GM12891 (cell line): ENCODE results near the gene PLPPR5.

Source experiments
- DNase-seq: peaks from one replicate; pipeline ENCODE4 v3.0.0; 2011; ENCODE audit warnings: low spot score; ENCODE audit not compliant: insufficient read length
- FAIRE-seq: peaks from 2 replicates; lab custom pipeline; 2011; peaks lifted over from hg19 to GRCh38; lab: Jason Lieb, UNC
- PAX5 ChIP-seq: IDR thresholded peaks from 2 replicates; pipeline ENCODE4 v1.6.1; 2011; ENCODE audit warnings: low read length, moderate library complexity, mild to moderate bottlenecking; ENCODE audit not compliant: insufficient read depth, severe bottlenecking
- POLR2A ChIP-seq: IDR thresholded peaks from 2 replicates; pipeline ENCODE4 v1.6.1; 2011; ENCODE audit warnings: low read depth, low read length, control low read depth
- POLR2AphosphoS5 ChIP-seq: IDR thresholded peaks from 2 replicates; pipeline ENCODE4 v1.6.1; 2011; ENCODE audit warnings: low read depth, low read length, control low read depth
- POU2F2 ChIP-seq: IDR thresholded peaks from 2 replicates; pipeline ENCODE4 v1.6.1; 2011; ENCODE audit warnings: low read depth, mild to moderate bottlenecking, control low read depth, low read length, moderate library complexity
- SPI1 ChIP-seq: IDR thresholded peaks from 2 replicates; pipeline ENCODE4 v1.6.1; 2011; ENCODE audit warnings: low read depth, low read length, control low read depth
- TAF1 ChIP-seq: IDR thresholded peaks from 2 replicates; pipeline ENCODE4 v1.6.1; 2011; ENCODE audit warnings: low read depth, low read length, control low read depth

Gene PLPPR5

DNA sequence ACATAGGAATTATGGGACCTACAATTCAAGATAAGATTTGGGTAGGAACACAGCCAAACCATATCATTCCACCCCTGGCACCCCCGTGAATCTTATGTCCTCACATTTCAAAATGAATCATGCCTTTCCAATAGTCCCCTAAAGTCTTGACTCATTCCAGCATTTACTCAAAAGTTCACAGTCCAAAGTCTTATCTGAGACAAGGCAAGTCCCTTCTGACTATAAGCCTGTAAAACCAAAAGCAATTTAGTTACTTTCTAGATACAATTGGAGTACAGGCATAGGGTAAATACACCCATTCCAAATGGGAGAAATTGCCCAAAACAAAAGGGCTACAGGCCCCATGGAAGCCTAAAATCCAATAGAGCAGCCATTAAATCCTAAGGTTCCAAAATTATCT is 138.9 kb downstream of the PLPPR5 start:
- FAIRE-seq, result no peak
- TF ChIP-seq TAF1, result no peak
- TF ChIP-seq POLR2A, result no peak
- DNase-seq, result no peak

DNA sequence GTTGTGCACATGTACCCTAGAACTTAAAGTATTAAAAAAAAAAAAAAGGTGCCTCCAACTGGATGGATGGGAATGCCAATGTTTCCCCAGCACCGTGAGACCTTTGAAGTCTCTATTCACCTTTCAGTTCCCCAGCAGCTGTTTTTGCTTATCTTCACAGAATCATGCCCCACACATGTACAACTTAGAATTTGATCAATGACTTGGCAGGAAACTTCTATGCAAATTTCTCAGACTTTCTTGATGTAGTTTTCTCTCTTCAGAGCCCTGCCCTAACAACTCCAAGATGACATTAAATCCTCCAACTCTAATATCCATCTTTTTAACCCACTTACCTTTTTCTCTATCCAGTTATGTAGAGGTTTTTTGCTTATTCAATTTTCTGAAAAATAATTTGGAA is 144.3 kb downstream of the PLPPR5 start:
- DNase-seq, result no peak
- TF ChIP-seq POLR2A, result no peak
- no peak for TF ChIP-seq TAF1
- no peak for TF ChIP-seq SPI1
- no peak for TF ChIP-seq POU2F2
- no peak for TF ChIP-seq POLR2AphosphoS5
- no peak for FAIRE-seq

DNA sequence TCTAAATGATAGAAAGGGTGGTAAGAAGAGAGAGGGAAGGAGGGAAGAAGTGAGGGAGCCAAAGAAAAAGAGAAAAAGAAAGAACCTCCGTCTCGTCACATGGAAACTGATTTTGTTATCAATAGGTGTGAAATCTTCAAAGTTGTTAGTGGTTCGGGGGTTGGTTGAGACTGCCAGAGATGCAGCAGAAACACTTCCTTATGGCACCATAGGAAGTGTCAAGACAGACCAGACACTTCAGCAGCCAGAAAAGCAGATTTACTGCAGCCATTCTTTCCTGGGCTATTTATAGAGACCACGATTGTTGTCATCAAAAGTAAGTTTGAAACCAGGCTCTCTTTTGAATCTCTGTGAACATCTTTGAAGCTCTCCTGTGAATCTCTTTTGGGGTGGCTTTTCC is 150.5 kb downstream of the PLPPR5 start:
- DNase-seq (no peak), FAIRE-seq (no peak)
- TF ChIP-seq POU2F2 (no peak), SPI1 (no peak), POLR2AphosphoS5 (no peak), TAF1 (no peak), POLR2A (no peak), PAX5 (no peak)

- no peak for DNase-seq
- no peak for TF ChIP-seq PAX5
- no peak for TF ChIP-seq POLR2AphosphoS5
- TF ChIP-seq POU2F2, result no peak
- TF ChIP-seq TAF1, result no peak
- no peak for TF ChIP-seq SPI1
- TF ChIP-seq POLR2A, result no peak
- no peak for FAIRE-seq
These were observed 154.6 kb downstream of the PLPPR5 start for GRCh38 chr1:98849969-98850636.

- FAIRE-seq (no peak), DNase-seq (no peak)
- TF ChIP-seq SPI1 (no peak), POLR2AphosphoS5 (no peak), POU2F2 (no peak), TAF1 (no peak), POLR2A (no peak), PAX5 (no peak)
These were observed 162.4 kb downstream of the PLPPR5 start for GRCh38 chr1:98842241-98842640.
